CD4-positive, alpha-beta T cell treated with Interleukin-17A for 1 hour (primary cell): ENCODE data around the gene RASL11B.
A peak's percentile ranks its signal among the peaks of the same experiment; 100 is the strongest.

Source experiments
- DNase-seq: peaks from one replicate; pipeline ENCODE4 v3.0.0-alpha.2; 2020

The RASL11B gene

GRCh38 chr4:52843958-52844357 is 18.2 kb upstream of the RASL11B start:
- peak; percentile 7 for DNase-seq

- DNase-seq: no peak
These were observed 17.5 kb upstream of the RASL11B start for GRCh38 chr4:52844596-52844995.

GRCh38 chr4:52846502-52846901 is 15.6 kb upstream of the RASL11B start:
- no peak for DNase-seq

- DNase-seq: no peak
These were observed 13.9 kb upstream of the RASL11B start for GRCh38 chr4:52848254-52848653.

- DNase-seq: no peak
These were observed 11.6 kb upstream of the RASL11B start for GRCh38 chr4:52850406-52851124.

- no peak for DNase-seq
These were observed 10.1 kb upstream of the RASL11B start for GRCh38 chr4:52852041-52852440.

- no peak for DNase-seq
These were observed 9.4 kb upstream of the RASL11B start for GRCh38 chr4:52852711-52853110.

- DNase-seq: no peak
These were observed 8.8 kb upstream of the RASL11B start for GRCh38 chr4:52853351-52853750.

GRCh38 chr4:52856801-52857200 is 5.3 kb upstream of the RASL11B start:
- peak; percentile 3 for DNase-seq

- no peak for DNase-seq
These were observed 1.8 kb upstream of the RASL11B start for GRCh38 chr4:52860361-52860760.

- DNase-seq: no peak
These were observed 820 bp upstream of the RASL11B start for GRCh38 chr4:52861171-52861823.

GRCh38 chr4:52862639-52863161 is 583 bp downstream of the RASL11B start:
- no peak for DNase-seq

GRCh38 chr4:52863324-52863723 is 1.2 kb downstream of the RASL11B start:
- DNase-seq: no peak

- no peak for DNase-seq
These were observed 2.7 kb downstream of the RASL11B start for GRCh38 chr4:52864793-52865192.

GRCh38 chr4:52865300-52865699 is 3.2 kb downstream of the RASL11B start:
- DNase-seq: no peak

- DNase-seq: no peak
These were observed 4.6 kb downstream of the RASL11B start for GRCh38 chr4:52866734-52867133.

- no peak for DNase-seq
These were observed 5.0 kb downstream of the RASL11B start for GRCh38 chr4:52867163-52867562.

GRCh38 chr4:52868133-52868532 is 6.0 kb downstream of the RASL11B start:
- no peak for DNase-seq

- DNase-seq: no peak
These were observed 7.1 kb downstream of the RASL11B start for GRCh38 chr4:52869196-52869595.

GRCh38 chr4:52869656-52870055 is 7.5 kb downstream of the RASL11B start:
- DNase-seq: no peak

- DNase-seq: no peak
These were observed 8.1 kb downstream of the RASL11B start for GRCh38 chr4:52870225-52870624.

GRCh38 chr4:52873191-52873590 is 11.1 kb downstream of the RASL11B start:
- no peak for DNase-seq

GRCh38 chr4:52873861-52874343 is 11.8 kb downstream of the RASL11B start:
- DNase-seq: no peak

GRCh38 chr4:52874948-52875347 is 12.8 kb downstream of the RASL11B start:
- DNase-seq: no peak
